GM23338 (cell line): ENCODE data around the gene PIK3C2B. TPM values are rescaled to one million over a fixed set of nuclear protein-coding genes. Genes with fewer than 3 reads are reported as not detected.

Source experiments
- ATAC-seq: fragments of 200-7000 bp; cut with Tn5 transposase; 3 replicates; pipeline ENCODE4 v1.9.1; 2020
- DNase-seq: peaks from one replicate; pipeline ENCODE4 v3.0.0-alpha.2; 2015; ENCODE audit warnings: low spot score
- H2AFZ ChIP-seq: fragments of 200-600 bp; sonication (generic); 2 replicates; pipeline ENCODE4 v1.8.0; 2016; ENCODE audit warnings: antibody characterized with exemption, mild to moderate bottlenecking, moderate library complexity
- H3F3A ChIP-seq: fragments of 200-600 bp; sonication (generic); replicated peaks from 2 replicates; pipeline ENCODE4 v1.8.0; 2017; ENCODE audit warnings: antibody characterized with exemption, mixed run types, low read depth
- H3K27ac ChIP-seq: fragments of 200-600 bp; sonication (generic); 2 replicates; pipeline ENCODE4 v1.6.1; 2016; ENCODE audit warnings: low read depth
- H3K27me3 ChIP-seq: fragments of 200-600 bp; sonication (generic); 2 replicates; pipeline ENCODE4 v1.8.0; 2016; ENCODE audit warnings: mild to moderate bottlenecking, mixed run types, moderate library complexity; ENCODE audit not compliant: insufficient read depth
- H3K36me3 ChIP-seq: fragments of 200-600 bp; sonication (generic); 2 replicates; pipeline ENCODE4 v1.8.0; 2016; ENCODE audit warnings: mild to moderate bottlenecking; ENCODE audit not compliant: insufficient read depth
- H3K4me1 ChIP-seq: fragments of 200-600 bp; sonication (generic); 2 replicates; pipeline ENCODE4 v1.8.0; 2016; ENCODE audit warnings: mild to moderate bottlenecking, moderate library complexity; ENCODE audit not compliant: insufficient read depth
- H3K4me2 ChIP-seq: fragments of 200-600 bp; sonication (generic); 2 replicates; pipeline ENCODE4 v1.7.1; 2017; ENCODE audit warnings: mixed run types
- H3K4me3 ChIP-seq: fragments of 200-600 bp; sonication (generic); 2 replicates; pipeline ENCODE4 v1.6.1; 2016; ENCODE audit warnings: mixed run types
- H3K79me2 ChIP-seq: fragments of 200-600 bp; sonication (generic); replicated peaks from 2 replicates; pipeline ENCODE4 v1.8.0; 2017; ENCODE audit warnings: mild to moderate bottlenecking; ENCODE audit not compliant: insufficient read depth
- H3K9me2 ChIP-seq: fragments of 200-600 bp; sonication (generic); 2 replicates; pipeline ENCODE4 v1.8.0; 2017; ENCODE audit not compliant: insufficient read depth
- H4K20me1 ChIP-seq: fragments of 200-600 bp; sonication (generic); replicated peaks from 2 replicates; pipeline ENCODE4 v1.8.0; 2017; ENCODE audit warnings: mild to moderate bottlenecking; ENCODE audit not compliant: insufficient read depth
- H3K27ac Mint-ChIP-seq: 2 replicates; pipeline ENCODE4 v1.8.0; 2020; ENCODE audit warnings: inconsistent platforms, mild to moderate bottlenecking, moderate library complexity, mixed read lengths
- H3K27me3 Mint-ChIP-seq: 3 replicates; pipeline ENCODE4 v1.8.0; 2022; ENCODE audit warnings: low read depth, mild to moderate bottlenecking, moderate library complexity, mixed read lengths, inconsistent platforms; ENCODE audit not compliant: insufficient read depth, poor library complexity
- H3K36me3 Mint-ChIP-seq: 3 replicates; pipeline ENCODE4 v1.8.0; 2021; ENCODE audit warnings: low read depth, mild to moderate bottlenecking, inconsistent platforms, moderate library complexity, mixed read lengths
- H3K4me1 Mint-ChIP-seq: 3 replicates; pipeline ENCODE4 v1.8.0; 2020; ENCODE audit warnings: mild to moderate bottlenecking, inconsistent platforms, mixed read lengths
- H3K4me3 Mint-ChIP-seq: 3 replicates; pipeline ENCODE4 v1.8.0; 2021; ENCODE audit warnings: moderate library complexity, mild to moderate bottlenecking, inconsistent platforms, mixed read lengths
- H3K9me3 Mint-ChIP-seq: 3 replicates; pipeline ENCODE4 v1.8.0; 2020; ENCODE audit warnings: moderate library complexity, mild to moderate bottlenecking, inconsistent platforms, mixed read lengths
- CREB1 ChIP-seq: fragments of 250-450 bp; sonication (Bioruptor Pico); IDR thresholded peaks from 2 replicates; pipeline ENCODE4 v1.5.0; 2020; ENCODE audit warnings: low read depth, mild to moderate bottlenecking, moderate library complexity
- CTCF ChIP-seq, 2 experiments: fragments of 200-600 bp in 1 of 2; sonication (generic) in 1 of 2; conservative IDR thresholded peaks; 2 replicates each; pipeline versions ENCODE4 v1.5.1 to v1.6.1; 2016 to 2017; ENCODE audit warnings: antibody characterized with exemption in 2 of 2, low read depth in 2 of 2, mild to moderate bottlenecking in 2 of 2, moderate library complexity in 1 of 2
- ETS1 ChIP-seq: IDR thresholded peaks from 2 replicates; pipeline ENCODE4 v1.6.1; 2016; ENCODE audit warnings: antibody characterized with exemption
- EZH2 ChIP-seq: fragments of 200-600 bp; sonication (generic); IDR thresholded peaks from one replicate; pipeline ENCODE4 v1.8.0; 2017; ENCODE audit warnings: antibody characterized with exemption, mild to moderate bottlenecking, low read depth; ENCODE audit not compliant: unreplicated experiment
- EZH2phosphoT487 ChIP-seq: fragments of 200-600 bp; sonication (generic); IDR thresholded peaks from one replicate; pipeline ENCODE4 v1.8.1; 2018; ENCODE audit warnings: antibody characterized with exemption; ENCODE audit not compliant: unreplicated experiment
- JUNB ChIP-seq: IDR thresholded peaks from one replicate; pipeline ENCODE4 v1.6.1; 2016; ENCODE audit warnings: antibody characterized with exemption; ENCODE audit not compliant: unreplicated experiment
- NANOG ChIP-seq: IDR thresholded peaks from 2 replicates; pipeline ENCODE4 v1.6.1; 2016; ENCODE audit warnings: antibody characterized with exemption, borderline replicate concordance
- POLR2AphosphoS5 ChIP-seq: IDR thresholded peaks from 2 replicates; pipeline ENCODE4 v1.6.1; 2016; ENCODE audit warnings: antibody characterized with exemption, low read depth
- REST ChIP-seq: IDR thresholded peaks from one replicate; pipeline ENCODE4 v1.6.1; 2018; ENCODE audit warnings: antibody characterized with exemption; ENCODE audit not compliant: unreplicated experiment
- STAT1 ChIP-seq: IDR thresholded peaks from one replicate; pipeline ENCODE4 v1.6.1; 2016; ENCODE audit warnings: antibody characterized with exemption; ENCODE audit not compliant: unreplicated experiment
- ZNF331 ChIP-seq: fragments of 250-450 bp; sonication (Bioruptor Pico); IDR thresholded peaks from 2 replicates; pipeline ENCODE4 v1.5.0; 2020; ENCODE audit warnings: low read depth, mild to moderate bottlenecking, moderate library complexity
- ZNF462 ChIP-seq: fragments of 250-450 bp; sonication (Bioruptor Pico); IDR thresholded peaks from 2 replicates; pipeline ENCODE4 v1.5.0; 2020; ENCODE audit warnings: mild to moderate bottlenecking, moderate library complexity
- polyA plus RNA-seq: library from polyadenylated mRNA; unstranded; fragments of >200 nt; fragmentation: Nextera tagmentation; extraction: Ambion mirVana; gene quantifications from 2 replicates; pipeline ENCODE4 v1.2.1, GENCODE V29; 2016
- total RNA-seq: library from RNA; depleted of rRNA; stranded (reverse); fragments of >200 nt; shearing (Covaris generic); gene quantifications from 2 replicates; pipeline ENCODE4 v1.2.3, GENCODE V29; 2014

PIK3C2B gene
- total and polyA plus RNA-seq, 2 experiments from 2014 or later, result 4.8 to 19.0 TPM

GRCh38 chr1:204478172-204478899, 16.3 kb downstream of the PIK3C2B start:
- TF ChIP-seq CREB1 (CRISPR knock-in tag), result no peak
- TF ChIP-seq NANOG, result no peak
- no peak for TF ChIP-seq ZNF462
- no peak for TF ChIP-seq REST
- TF ChIP-seq CTCF (conservative IDR thresholded peaks at IDR 0.05; ENCODE audit: low read depth in 2 of 2), result no peak
- no peak for TF ChIP-seq STAT1
- no peak for TF ChIP-seq JUNB
- TF ChIP-seq EZH2phosphoT487, result no peak
- no peak for TF ChIP-seq ZNF331
- no peak for TF ChIP-seq EZH2
- no peak for TF ChIP-seq ETS1
- no peak for TF ChIP-seq POLR2AphosphoS5
- peaks cover 13% of the 10 kb centered on the region; the same call in 1 of the 2 replicates for H3K79me2 ChIP-seq
- no peak overlapping the region for H3K27ac ChIP-seq
- no peak overlapping the region for H3K4me3 ChIP-seq
- H3K4me1 ChIP-seq, result peaks cover 34% of the 10 kb centered on the region
- Mint-ChIP-seq H3K9me3 (no peaks in the 10 kb centered on the region), H3K36me3 (no peaks in the 10 kb centered on the region; the same call in 2 of the 3 replicates), H3K4me3 (no peak overlapping the region), H3K27me3 (peaks cover 6% of the 10 kb centered on the region), H3K4me1 (peaks cover 73% of the 10 kb centered on the region), H3K27ac (no peak overlapping the region)
- DNase-seq (no peak), ATAC-seq (peak; percentile 6)
- no peaks in the 10 kb centered on the region for H3K27me3 ChIP-seq
- H3K36me3 ChIP-seq, result no peaks in the 10 kb centered on the region
- peaks cover 5% of the 10 kb centered on the region; the same call in 1 of the 2 replicates for H4K20me1 ChIP-seq
- H2AFZ ChIP-seq, result no peak overlapping the region
- no peaks in the 10 kb centered on the region; the same call in 1 of the 2 replicates for H3K9me2 ChIP-seq
- H3F3A ChIP-seq, result peaks cover 6% of the 10 kb centered on the region; the same call in 1 of the 2 replicates
- H3K4me2 ChIP-seq, result no peak overlapping the region
